Pons (tissue), 1 donor: Measurements from ENCODE around the gene TIMP1.
"Not testable (repeated sequence)": the region's sequence is repeated elsewhere in the genome, so short reads cannot be mapped to it uniquely, and the experiment has no call there.

Experiments used
- DNase-seq: peaks from one replicate; pipeline ENCODE4 v3.0.0-alpha.2; 2016; ENCODE audit warnings: low spot score

TIMP1 gene

DNA sequence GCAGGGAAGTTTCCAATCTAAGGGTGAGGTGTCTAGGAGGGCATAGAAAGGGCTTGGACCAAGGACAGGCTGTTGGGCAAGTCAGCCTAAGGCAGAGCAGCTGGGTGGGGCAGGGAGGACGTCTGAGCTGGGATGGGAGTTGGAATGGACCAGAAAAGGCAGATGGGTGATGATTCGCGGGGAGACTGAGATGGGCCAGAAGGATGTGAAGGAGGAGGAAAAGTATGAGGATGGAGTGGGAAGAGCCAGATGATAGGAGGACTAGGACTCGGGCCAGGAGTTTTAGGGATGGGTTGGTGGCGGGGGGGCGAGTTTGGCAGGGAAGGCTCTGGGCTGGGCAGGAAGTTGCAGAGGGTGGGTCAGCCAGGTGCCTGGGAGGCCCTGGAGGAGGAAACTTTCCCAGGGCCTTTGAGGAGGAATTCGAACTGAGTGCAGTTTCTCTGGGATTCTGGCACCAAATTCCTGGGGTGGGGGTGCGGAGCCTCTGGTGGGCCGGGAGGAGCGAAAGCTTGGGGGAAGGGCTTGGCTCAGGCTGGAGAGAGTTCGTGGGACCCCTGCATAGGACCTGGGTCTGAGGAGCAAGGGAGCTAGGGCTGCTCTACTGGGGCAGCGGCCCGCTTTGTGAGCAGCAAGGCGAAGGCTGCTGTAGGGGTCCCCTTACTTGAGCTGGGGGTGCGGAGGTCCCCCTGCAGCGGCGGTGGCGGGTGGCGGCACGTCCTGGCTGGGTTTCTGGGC lies 8.7 kb upstream of the TIMP1 start:
- DNase-seq, result no peak

DNA sequence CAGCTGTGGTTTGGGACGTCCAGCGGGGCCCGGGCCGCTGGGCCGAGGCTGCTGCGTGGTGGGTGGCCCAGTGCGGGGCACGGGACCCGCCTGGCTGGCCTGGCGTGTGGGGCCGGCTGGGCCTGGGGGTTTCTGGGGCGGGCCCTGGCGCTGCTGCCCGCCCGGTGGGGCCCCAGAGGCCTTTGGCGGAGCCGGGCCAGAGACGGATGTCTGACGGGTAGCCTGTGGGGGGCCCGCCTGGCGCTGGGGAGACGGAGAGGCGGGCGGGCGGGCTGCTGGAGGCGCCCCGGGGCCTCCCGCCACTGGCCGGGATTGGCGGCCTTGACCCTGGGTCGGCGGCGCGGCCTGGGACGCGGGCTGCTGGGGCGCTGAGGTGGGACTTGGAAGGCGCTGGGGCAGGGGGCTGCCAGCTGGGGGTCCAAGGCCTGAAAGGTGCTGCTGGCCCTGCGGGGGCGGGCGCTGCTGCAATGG lies 8.1 kb upstream of the TIMP1 start:
- no peak for DNase-seq

DNA sequence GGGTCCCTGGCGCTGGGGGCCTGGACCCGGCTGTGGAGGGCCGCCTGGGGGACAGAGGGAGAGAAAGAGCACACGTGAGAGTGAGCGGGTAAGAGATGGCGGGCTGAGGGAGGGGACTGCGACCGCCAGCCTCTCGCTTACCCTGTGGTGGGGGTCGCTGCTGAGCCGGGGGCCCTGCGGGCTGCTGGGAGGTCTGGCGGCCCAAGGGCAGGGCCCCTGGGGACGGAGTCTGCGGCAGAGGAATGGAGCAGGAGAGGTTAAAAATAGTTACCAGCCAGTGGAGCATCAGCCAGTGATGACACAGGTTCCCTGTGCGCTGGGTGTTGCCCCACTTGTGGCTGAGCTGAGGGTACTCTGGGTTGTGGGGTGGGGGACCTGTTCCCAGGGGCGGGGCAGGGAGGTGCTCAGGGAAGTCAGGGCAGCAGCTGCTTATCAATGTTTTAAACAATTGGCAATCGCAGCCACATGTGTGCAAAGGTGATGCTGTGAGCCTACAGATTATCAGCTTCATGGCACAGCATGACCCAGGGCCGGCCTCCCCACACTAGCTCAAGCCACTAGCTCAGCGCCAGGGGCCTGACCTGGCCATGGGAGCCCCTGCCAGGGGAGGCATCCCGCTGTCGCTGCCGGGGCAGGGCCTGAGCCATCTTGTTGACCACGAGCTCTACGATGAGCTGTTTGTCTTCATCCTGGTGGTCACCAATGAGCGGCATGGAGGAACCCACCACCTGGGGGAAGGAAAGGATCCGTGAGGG lies 7.5 kb upstream of the TIMP1 start:
- no peak for DNase-seq

DNA sequence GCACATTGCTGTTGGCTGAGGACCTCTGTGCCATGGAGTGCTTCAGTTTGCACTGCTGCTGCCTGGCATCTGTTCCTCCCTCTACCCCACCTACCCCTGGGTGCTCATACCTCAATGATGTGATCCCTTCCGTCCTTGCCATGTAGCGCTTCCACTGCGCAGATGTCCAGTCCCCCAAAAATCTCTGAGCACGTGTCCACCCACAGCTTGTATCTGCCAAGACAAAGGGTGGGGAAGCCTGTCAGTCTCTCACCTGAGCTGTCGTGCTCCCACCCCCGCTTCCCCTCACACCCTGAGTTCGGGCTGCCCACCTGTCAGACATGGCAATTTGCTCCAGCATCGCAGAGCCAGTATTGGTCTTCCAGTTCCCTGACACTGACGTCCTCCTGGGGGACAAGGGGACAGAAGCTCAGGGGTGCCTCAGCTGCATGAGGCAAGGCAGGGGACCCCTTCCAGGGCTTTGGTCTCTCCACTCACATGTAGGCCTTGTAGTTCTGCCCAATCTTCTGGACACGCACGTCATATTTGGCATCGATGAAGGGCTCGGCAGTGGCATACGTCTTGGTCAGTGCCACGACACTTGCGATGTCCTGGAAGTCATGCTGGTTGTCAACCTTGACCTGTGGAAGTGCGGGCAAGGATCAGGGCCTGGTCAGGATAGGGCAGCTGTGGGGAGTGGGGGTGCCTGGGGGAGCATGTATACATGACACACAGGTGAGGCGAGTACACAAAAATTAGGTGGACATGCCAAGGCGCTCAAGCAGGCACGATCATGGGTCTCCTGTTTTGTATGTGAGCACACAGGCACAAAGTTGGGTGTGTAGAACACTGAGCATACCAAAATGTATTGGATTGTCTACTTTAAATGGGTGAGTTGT lies 6.0 kb upstream of the TIMP1 start:
- no peak for DNase-seq

DNA sequence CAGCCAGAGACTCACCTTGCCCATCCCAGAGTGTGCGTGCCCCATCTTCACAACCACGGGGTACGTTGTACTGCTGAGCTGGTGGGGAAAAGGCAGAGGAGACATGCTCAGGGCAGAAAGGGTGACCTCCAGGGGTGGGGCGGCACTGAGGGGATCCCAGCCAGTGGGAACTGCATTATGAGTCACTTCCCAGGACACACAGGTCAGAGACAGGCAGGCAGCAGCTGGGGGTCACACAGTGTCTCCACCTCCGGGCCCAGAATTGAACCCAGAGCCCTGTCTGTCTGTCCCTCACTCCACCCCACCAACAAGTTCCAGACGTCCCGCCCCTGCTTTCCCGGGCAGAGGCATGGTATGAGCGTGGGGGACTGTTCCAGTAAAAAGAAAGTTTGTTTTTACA lies 4.8 kb upstream of the TIMP1 start:
- DNase-seq, result no peak

DNA sequence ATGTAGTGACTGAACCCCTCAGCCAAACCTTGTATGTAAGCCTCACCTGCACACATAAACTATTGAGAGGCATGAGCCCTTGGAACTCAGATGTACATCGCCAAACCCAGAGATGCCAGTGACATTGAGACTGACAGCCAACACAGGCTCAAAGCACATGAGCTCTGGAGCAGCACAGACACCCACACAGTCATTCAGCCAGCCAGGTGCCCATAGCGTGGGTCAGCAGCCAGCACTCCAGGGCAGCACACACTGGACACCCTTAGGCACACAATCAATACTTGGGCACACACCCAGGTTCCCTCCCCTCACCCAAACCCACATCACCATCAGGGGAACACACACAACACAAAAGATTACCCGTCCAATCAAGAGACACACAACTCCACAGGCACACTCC lies 4.3 kb upstream of the TIMP1 start:
- DNase-seq, result no peak

DNA sequence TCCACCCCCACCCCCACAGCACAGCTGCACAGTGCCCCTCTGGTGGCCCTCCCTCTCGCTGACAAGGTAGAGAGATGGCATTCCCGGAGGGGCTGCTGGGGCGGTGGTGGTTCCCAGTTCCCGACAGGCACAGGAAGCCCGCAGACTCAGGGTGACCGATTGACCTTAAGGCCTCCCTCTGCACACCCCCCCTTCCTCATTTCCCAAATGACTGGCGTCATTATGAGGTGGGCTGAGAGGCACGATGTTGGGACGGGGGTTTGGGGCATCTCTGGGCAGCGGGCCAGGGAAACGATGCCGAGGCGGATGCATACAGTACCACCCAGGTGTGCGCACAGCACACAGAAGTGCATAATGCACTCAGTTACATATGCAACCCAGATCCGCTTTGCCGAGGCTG lies 3.5 kb upstream of the TIMP1 start:
- DNase-seq, result no peak

DNA sequence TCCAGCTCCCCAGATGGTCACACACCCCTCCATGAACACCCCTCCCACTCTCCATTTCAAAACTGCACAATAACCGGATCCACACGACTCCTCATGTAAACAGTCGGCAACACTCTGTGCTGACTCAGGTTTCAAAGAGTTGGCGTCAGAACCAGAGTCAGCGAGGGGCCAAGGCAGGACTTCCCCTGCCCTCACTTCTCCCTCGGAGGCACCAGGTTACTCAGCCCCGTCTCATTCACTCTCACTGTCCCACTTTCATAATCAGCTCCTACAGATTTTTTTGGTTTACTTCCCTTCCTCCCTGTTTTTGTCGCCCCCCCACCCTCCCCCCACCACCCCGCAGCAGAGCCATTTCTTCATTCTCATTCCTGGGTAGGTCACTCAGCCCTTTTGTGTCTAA lies 2.7 kb upstream of the TIMP1 start:
- DNase-seq, result no peak

DNA sequence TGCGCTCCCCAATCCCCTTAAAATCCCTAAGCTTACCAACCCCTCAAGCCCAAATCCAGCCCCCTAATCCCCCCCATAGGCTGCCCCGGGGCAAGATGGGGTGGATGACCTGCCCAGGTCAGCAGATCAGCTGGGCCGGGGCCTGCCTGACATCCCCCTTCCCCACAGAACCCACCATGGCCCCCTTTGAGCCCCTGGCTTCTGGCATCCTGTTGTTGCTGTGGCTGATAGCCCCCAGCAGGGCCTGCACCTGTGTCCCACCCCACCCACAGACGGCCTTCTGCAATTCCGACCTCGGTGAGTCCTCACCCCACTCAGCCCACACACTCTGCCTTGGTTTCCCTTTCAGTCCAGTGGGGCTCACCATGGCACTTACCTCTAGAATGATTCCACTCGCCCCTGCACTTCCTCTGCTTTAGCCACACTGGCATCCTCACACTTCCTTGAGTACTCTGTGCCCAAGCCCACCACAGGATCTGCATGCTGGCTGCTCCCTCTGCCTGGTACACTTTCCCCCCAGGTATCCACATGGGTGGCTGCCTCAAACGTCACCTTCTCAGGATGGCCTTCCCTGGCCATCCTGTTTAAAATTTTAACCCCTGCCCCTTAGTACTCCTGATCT lies 1.1 kb downstream of the TIMP1 start:
- no peak for DNase-seq

DNA sequence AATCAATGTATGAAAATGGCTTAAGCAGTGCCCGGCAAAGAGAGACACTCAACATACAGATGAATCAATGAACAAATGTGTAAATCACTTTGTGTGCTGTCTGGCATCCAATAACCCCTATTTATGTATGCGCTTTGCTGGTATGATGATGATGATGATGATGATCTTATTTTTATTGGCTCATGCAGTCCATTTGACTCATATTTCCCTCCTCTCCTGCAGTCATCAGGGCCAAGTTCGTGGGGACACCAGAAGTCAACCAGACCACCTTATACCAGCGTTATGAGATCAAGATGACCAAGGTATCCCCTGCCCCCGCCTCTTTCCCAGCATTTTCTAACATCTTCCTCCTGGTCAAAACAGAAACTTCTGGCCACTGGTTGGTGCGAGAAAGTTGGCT lies 2.5 kb downstream of the TIMP1 start:
- DNase-seq, result no peak

DNA sequence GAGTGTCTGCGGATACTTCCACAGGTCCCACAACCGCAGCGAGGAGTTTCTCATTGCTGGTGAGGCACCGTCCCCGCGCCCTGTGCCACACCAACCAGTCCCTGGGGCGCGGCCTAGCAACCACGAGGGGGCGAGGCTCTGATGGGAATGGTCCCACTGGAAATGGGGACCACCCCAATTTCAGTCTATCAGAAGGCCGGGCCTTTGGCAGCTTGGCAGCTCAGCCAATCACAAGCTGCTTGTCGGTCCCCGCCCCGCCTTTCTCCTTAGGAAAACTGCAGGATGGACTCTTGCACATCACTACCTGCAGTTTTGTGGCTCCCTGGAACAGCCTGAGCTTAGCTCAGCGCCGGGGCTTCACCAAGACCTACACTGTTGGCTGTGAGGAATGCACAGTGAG lies 3.0 kb downstream of the TIMP1 start:
- DNase-seq, result no peak

DNA sequence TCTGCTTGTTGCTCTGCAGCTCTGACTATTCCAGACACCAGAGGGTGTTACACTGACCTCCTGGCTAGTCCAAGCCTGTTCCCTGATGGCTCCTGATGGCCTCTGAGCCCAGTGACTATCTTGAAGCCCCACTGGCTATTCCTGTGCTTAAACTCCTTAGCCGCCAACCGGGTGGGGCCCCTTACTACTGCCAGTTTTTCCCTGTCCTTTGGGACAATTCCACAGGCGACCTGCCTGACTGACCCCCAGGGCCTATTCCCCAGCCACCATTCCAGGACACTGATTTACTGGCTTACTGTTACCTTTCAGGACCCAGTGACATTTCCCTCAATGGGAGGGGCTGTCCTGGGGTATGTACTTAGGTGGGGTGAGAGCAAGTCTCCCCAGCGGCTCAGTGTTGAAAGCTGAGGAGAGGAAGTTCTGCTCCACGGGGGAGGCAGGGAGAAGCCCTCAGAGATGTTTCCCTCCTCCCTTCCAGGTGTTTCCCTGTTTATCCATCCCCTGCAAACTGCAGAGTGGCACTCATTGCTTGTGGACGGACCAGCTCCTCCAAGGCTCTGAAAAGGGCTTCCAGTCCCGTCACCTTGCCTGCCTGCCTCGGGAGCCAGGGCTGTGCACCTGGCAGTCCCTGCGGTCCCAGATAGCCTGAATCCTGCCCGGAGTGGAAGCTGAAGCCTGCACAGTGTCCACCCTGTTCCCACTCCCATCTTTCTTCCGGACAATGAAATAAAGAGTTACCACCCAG lies 4.0 kb downstream of the TIMP1 start:
- DNase-seq, result no peak

DNA sequence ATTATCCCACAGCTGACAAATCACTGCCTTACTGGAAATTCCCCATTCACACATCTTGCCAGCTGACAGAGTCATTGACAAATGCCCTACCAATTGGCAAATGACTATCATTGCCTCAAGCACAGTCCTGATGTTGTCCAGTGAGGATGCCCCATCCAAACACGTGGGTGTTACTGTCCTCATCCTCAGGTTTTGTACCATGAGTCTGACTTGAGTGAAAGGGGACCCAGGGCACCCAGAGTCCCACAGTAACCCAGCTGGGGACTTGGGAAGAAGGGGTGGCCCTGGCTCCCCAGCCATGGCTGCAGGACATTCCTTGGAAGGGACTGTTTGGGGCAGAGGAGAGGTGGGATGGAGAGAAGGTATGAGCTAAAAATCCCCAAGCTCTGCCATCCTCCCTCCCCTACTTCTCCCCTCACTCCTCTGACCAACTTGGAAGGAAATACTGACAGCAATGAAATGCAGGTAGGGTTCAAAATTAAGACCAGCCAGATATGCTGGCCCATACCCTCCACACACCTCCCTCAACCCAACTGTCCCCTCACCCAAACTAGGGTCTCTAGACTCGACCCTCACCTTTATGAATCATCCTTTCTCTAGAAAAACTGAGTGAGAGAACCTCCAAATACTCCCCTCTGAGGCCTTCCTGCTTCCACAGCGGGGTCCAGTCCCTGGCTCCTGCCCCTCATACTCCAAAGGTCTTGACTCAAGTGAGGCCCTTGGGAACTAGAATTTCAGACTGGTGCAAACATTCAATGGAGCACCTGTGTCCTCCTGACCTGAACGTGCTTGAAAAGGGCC lies 5.1 kb downstream of the TIMP1 start:
- DNase-seq, result no peak

DNA sequence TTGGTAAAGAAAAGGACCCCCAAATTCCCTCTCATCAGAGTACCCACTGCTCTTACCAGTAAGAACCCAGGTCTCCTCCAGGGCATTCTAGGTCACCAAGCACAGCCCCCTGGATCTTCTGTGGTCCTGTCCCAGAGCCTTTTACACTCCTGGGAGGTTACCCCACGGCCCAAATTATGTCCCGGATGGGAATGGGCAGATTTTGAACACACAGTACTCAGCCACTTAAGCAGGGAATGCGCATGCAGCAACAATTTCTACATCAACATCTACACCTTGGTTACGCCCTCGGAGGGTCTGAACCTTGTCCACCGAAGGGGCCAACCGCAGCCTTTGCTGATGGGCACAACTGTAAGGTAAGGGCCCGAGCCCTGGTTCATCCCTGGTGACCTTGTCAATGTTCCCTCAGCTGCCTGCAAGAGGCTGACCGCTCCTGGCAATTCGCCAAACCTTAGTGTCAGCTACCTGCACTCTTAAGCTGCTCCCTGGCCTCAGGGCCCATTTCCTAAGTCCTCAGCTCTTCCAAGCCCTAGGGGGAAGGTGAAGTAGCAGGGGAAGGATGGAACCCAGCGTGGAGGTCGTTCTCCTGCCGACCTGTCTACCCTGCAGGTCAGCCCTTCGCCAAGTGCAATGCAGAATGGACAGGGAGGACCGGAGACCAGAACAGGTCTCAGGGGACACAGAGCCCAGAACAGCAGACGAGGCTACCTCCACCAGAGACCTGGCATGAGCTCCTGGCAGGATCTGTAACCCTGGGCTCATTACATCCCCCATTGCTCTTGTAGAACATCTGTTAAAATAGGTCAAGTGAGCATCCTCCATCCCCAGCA lies 5.9 kb downstream of the TIMP1 start:
- no peak for DNase-seq

DNA sequence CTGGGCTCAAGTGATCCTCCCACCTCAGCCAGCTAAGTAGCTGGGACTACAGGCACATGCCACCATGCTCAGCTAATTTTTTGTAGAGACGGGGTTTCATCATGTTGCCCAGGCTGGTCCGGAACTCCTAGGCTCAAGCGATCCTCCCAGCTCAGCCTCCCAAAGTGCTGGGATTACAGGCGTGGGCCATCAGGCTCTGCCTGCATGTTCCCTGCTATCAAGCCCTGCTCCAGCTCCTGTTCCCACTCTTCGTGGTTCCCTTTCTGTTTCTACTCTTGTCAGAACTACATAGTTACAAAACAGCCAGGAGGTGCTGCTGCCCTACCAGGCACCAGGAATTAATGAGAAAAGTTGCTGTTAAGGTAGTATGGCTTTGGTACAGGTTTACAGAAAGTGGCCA lies 8.7 kb downstream of the TIMP1 start:
- DNase-seq, result no peak

DNA sequence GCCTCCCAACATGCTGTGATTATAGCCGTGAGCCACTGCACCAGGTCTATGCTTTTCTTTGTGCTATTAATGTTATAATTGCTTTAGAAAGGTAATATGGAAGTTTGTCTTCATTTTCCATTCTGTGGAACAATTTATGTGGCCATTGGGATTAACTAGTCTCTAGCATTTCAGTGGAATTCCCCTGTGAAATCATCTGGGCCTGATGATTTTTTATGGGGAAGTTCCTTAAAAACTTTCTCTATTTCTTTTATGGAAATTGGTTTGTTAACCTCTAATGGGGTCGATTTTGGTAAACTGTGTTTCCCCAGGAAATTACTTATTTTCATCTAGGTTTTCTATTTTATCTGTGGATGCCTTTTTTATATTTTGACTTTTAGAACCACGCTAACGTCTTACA lies 11.3 kb downstream of the TIMP1 start:
- DNase-seq, result no peak

DNA sequence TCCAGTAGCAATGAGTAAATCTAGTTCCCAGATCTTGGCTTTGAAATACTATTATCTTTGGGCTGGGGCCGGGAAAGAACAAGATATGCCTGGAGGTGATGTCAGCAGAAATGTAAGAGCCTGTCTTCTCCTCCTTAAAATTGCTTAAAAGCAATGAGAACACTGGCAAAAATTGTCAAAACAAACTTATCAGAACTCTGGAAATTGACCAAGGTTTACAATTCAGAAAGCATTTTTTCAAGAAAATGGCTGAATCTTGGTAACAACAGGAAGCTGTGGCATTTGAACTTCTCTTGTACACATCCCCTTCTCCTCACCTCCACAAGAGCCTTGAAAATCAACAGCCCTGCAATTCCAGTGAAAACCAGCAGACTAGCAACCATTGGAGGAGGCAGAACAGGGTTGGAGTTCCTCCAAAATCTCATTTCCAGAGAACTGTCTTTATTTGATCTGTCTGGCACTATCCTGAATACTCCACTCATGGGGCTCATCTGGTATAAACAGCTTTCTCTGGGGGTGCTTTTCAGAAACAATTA lies 13.5 kb downstream of the TIMP1 start:
- no peak for DNase-seq

DNA sequence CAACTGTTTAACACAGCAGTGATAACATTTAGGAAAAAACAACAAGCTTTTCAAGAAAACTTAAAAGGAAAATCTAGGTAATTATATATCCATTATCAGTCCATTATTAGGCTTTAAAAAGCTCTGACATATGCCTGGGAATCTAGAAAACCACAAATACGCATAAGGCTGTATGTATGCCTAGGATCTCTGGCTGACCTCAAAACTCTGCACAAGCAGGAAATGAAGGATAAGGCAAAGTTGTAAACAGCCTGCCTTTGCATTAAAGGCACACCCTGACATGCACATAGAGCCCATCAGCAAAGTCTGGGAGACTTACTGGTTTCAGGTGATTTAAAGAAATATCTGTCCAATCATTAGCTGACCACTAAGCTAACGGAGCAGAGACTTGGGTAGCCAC lies 14.0 kb downstream of the TIMP1 start:
- DNase-seq, result no peak

DNA sequence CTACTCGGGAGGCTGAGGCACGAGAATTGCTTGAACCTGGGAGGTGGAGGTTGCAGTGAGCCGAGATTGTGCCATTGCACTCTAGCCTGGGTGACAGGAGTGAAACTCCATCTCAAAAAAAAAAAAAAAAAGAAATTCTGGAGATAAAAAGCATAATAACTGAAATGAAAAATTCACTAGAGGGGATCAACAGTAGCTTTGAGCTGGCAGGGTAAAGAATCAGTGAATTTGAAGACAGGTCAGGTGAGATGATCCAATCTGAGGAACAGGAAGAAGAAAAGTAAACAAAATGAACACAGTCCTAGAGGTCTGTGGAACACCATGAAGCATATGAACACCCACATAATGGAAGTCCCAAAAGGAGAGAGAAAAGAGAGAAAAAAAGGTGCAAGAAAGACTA lies 15.0 kb downstream of the TIMP1 start:
- no peak for DNase-seq

DNA sequence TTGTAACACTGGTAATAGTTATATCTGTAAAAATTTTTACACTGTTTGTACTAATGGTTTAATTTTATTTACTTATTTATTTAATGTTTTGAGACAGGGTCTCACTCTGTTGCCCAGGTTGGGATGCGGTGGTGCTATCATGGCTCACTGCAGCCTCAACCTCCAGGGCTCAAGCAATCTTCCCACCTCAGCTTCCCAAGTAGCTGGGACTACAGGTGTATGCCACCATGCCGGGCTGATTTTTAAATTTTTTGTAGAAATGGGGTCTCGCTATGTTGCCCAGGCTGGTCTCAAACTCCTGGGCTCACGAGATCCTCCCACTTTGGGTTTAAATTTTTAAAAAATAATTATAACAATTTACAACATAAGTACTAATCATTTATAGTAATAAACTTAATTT lies 20.9 kb downstream of the TIMP1 start:
- not testable (repeated sequence) for DNase-seq
